ENCODE data around the gene FBXW2.

- TF ChIP-seq NFIC (IDR thresholded peaks at IDR 0.05) (0 out of 2 replicates have a peak, but pooled peaks have one; percentile 11), YY1 (IDR thresholded peaks at IDR 0.05; ENCODE audit: low read depth) (no peak), FOXM1 (IDR thresholded peaks at IDR 0.05; ENCODE audit: borderline replicate concordance, low read depth) (no peak), USF1 (IDR thresholded peaks at IDR 0.05) (no peak), RAD21 (IDR thresholded peaks at IDR 0.05; ENCODE audit: low read depth) (no peak), REST (IDR thresholded peaks at IDR 0.05; ENCODE audit: low read depth) (no peak), TAF1 (IDR thresholded peaks at IDR 0.05; ENCODE audit: low read depth) (no peak), EGR1 (IDR thresholded peaks at IDR 0.05) (no peak), TEAD4 (IDR thresholded peaks at IDR 0.05) (peak; percentile 53; the same call in 1 of the 2 replicates), CEBPB (IDR thresholded peaks at IDR 0.05) (0 out of 2 replicates have a peak, but pooled peaks have one; percentile 6), EP300 (IDR thresholded peaks at IDR 0.05; ENCODE audit: borderline replicate concordance) (peak; percentile 41; the same call in 1 of the 2 replicates), MAX (IDR thresholded peaks at IDR 0.05) (no peak)
These were observed 60.0 kb downstream of the FBXW2 start for GRCh38 chr9:120733190-120733589.
